ENCODE results near the gene LIPA. TPM values are rescaled to one million over a fixed set of nuclear protein-coding genes. Genes with fewer than 3 reads are reported as not detected.

Gene LIPA
- total and polyA plus RNA-seq, 11 donors = 4.8 to 127 (median 18.8) TPM

GRCh38 chr10:89238956-89239644 lies 12.5 kb downstream of the LIPA start:
- TF ChIP-seq CTCF (IDR thresholded peaks at IDR 0.05) (no peak), POLR2A (IDR thresholded peaks at IDR 0.05) (no peak)

GRCh38 chr10:89237849-89238248 lies 13.7 kb downstream of the LIPA start:
- H3K4me3 ChIP-seq = no peak overlapping the region
- H3K36me3 ChIP-seq = peaks cover 0 to 50% (median 9%) of the 10 kb centered on the region in 9 donors
- ATAC-seq (no peak), DNase-seq (no peak)
- TF ChIP-seq CTCF (IDR thresholded peaks at IDR 0.05) (no peak), POLR2A (IDR thresholded peaks at IDR 0.05) (no peak)
- no peaks in the 10 kb centered on the region for H3K9me3 ChIP-seq
- H3K27ac ChIP-seq = no peak overlapping the region
- H3K4me1 ChIP-seq = peaks cover 0 to 71% (median 7%) of the 10 kb centered on the region in 12 donors
- H3K27me3 ChIP-seq = no peaks in the 10 kb centered on the region
- intact Hi-C loops (cut with DNase I) = no loop called here

More at GRCh38 chr10:89238956-89239644, 12.5 kb downstream of the LIPA start:
- intact Hi-C loops (cut with DNase I) = no loop called here
- Histone ChIP-seq H3K27me3 (no peaks in the 10 kb centered on the region), H3K4me3 (no peak overlapping the region), H3K36me3 (peaks cover 0 to 40% (median 9%) of the 10 kb centered on the region in 9 donors), H3K27ac (no peak overlapping the region), H3K9me3 (no peaks in the 10 kb centered on the region), H3K4me1 (peaks cover 0 to 81% (median 10%) of the 10 kb centered on the region in 12 donors)
- WGBS, 4 donors = 55 to 69% (median 67%) methylated on average over 5 of the region's 5 CpGs
- ATAC-seq = peak; percentile 52 to 82 (median 72)
- no peak for DNase-seq

- H3K36me3 ChIP-seq = peaks cover 0 to 59% (median 9%) of the 10 kb centered on the region in 9 donors
- WGBS, 4 donors = 93 to 96% (median 95%) methylated on average over 4 of the region's 4 CpGs
- no peaks in the 10 kb centered on the region for H3K9me3 ChIP-seq
- intact Hi-C loops (cut with DNase I) = no loop called here
- H3K27me3 ChIP-seq = no peaks in the 10 kb centered on the region
- H3K27ac ChIP-seq = peak overlapping the region in 1 of 12 donors; percentile 88
- no peak for TF ChIP-seq CTCF (IDR thresholded peaks at IDR 0.05)
- no peak for TF ChIP-seq POLR2A (IDR thresholded peaks at IDR 0.05)
- ATAC-seq = no peak
- no peak for DNase-seq
- H3K4me3 ChIP-seq = no peak overlapping the region
- H3K4me1 ChIP-seq = peaks cover 0 to 56% (median 1%) of the 10 kb centered on the region in 12 donors
Observed at GRCh38 chr10:89236226-89236797, 15.3 kb downstream of the LIPA start.

GRCh38 chr10:89235073-89235798 lies 16.3 kb downstream of the LIPA start:
- peak overlapping the region in 2 of 12 donors; percentile 42 to 88 for H3K27ac ChIP-seq
- ATAC-seq (peak; percentile 44 to 73 (median 71)), DNase-seq (peak; percentile 55 to 79 (median 67))
- peaks cover 0 to 52% (median 9%) of the 10 kb centered on the region in 9 donors for H3K36me3 ChIP-seq
- H3K4me1 ChIP-seq = peaks cover 0 to 45% (median 1%) of the 10 kb centered on the region in 12 donors
- intact Hi-C loops (cut with DNase I) = no loop called here
- H3K27me3 ChIP-seq = no peaks in the 10 kb centered on the region
- H3K9me3 ChIP-seq = no peaks in the 10 kb centered on the region
- no peak overlapping the region for H3K4me3 ChIP-seq
- TF ChIP-seq POLR2A (IDR thresholded peaks at IDR 0.05) (no peak), CTCF (IDR thresholded peaks at IDR 0.05) (no peak)
- WGBS, 4 donors = 78 to 87% (median 81%) methylated on average over 12 of the region's 12 CpGs
